Renal cortex interstitium (tissue), 11 donors: ENCODE data around the gene AMZ1. TPM values are rescaled to one million over a fixed set of nuclear protein-coding genes. Genes with fewer than 3 reads are reported as not detected.

Experiments
- DNase-seq, 11 donors: peaks; one replicate each; pipeline ENCODE4 v3.0.0-alpha.2; 2013; ENCODE audit warnings: low read depth in 9 of 11, low spot score in 4 of 11; ENCODE audit errors: extremely low read depth in 1 of 11
- polyA plus RNA-seq, 3 donors: library from polyadenylated mRNA; unstranded; fragments of 120-200 nt; gene quantifications; one replicate each; pipeline ENCODE4 v1.2.1, GENCODE V29; 2013; ENCODE audit not compliant: insufficient read length in 3 of 3

AMZ1 gene
- polyA plus RNA-seq, 3 donors, result 0.19 to 0.50 (median 0.27) TPM

- no peak for DNase-seq
These were observed 66.9 kb downstream of the AMZ1 start for GRCh38 chr7:2754912-2755311.

DNA sequence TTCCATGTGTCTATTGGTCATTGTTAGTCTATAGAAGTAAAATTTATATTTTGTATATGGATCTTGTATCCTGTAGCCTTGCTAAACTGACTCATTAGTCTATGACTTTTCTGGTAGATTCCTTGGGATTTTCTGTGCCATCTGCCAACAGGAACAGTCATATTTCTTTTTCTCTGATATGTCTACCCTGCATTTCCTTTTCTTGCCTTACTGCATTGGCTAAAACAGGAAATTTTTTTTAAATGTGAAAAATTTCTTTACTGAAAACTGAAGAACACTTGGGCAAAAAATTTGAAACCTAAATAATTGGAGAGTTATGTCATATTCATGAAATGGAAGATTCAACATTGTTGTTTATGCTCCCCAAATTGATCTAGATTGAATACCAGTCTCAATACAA lies 67.5 kb downstream of the AMZ1 start:
- no peak for DNase-seq

DNA sequence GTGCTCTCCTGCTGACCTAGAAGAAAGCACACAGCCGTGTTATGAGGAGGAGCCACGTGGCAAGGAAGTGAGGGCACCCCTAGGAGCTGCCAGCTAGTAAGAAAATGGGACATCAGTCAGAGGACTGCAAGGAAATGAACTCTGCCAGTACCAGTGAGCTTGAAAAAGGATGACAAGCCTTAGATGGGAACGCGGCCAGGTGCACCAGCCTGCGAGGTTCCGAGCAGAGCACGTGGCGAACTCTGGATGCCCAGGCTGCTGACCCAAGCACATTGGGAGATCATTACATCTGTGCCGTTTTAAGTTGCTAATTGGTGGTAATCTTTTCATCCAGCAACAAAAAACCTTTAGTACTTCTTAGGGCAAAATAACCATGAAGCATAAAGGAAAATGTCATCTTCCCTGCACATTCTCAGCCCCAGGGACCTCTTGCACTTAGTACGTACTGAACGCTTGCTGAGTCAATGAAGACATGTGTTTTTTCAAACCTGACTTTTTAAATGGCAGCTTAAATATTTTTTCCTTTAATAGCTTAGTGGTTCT lies 69.4 kb downstream of the AMZ1 start:
- no peak for DNase-seq

DNA sequence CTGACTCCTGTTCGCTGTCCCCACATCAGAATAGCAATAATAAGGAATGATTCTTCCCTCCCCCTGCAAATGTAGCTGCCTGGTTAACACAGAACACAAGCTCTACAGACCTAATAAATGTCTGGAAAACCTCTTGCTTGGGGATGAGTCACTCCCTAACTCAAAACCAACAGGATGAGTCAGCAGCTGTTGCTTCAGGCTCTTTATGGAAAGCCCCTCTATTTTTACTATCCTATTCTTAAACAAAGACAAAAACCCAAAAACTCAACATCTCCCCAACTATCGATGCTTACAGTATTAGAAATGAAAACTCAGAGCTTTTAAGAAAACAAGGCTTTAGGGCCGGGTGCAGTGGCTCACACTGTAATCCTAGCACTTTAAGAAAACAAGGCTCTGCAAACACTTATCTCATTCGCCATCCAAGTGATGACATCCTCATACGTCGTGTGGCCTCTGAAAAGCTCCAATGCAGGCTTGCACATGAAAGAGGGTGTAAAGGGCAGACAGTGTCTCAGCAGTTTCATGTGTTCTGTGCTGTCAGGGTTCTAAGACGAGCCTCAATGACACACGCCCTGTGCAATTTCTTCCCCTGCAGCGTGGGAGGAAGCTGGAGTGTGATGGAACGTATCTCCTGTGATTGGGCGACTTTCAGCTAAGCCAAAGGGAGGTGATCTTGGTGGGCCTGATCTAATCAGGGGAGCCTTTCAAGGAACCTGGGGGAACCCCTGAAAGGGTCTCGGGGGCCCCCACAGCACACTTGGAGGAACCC lies 70.1 kb downstream of the AMZ1 start:
- no peak for DNase-seq

GRCh38 chr7:2758673-2759616 lies 70.9 kb downstream of the AMZ1 start:
- DNase-seq, result no peak

DNA sequence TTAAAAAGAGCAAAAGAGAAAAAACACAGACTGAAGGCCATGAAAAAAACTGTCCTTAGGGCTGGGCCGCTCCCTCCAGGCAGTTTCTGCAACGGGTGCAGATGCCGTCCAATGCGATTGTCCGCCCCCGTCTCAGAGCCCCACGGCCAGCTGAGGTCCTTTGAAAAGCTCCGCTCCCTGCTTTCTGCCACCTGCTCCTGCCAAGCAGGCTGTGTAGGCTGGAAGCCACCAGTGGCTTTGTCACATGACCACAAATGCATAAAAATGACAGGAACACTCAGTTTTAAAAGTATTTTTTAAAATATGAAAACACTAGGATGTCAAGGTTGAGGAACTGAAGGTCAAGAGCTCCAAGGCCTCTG lies 71.7 kb downstream of the AMZ1 start:
- no peak for DNase-seq

DNA sequence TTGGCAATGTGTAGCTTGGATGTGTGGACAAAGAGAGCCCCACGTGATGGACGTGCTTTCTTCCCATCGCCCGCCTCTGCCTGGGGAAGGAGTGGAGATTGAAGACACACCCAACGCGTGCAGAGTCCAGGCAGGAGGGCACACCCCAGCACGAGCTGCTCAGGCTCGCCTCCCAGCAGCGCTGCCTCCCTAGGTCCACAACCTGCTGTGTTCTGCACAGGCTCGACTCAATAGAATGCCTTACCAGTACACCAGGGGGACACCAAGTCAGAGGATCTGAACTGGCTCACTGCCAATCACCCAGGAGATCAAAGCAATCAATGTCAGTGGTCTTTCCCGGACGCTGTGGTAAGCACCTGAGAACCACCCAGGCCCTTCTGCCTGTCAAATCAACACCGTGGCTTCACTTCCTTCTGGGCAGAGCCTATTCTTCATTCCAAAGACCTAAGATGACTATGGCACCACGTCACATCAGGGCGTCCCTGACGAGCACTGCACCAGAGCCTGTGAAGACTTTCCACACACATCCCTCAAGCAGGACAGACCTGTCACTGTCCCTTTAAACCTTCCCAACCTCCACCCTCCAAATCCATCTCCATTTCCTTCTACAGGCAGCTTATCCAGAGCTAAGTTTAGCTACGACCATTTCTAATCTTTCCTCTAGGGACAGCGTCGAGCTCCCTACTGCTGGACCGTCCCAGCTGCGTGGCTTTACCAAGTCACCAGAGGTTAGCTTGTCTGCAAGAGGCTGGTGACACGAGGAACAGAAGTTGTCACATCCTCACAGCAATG lies 72.3 kb downstream of the AMZ1 start:
- DNase-seq, result peak in 3 of 11 donors; percentile 31 to 50 (median 34)

DNA sequence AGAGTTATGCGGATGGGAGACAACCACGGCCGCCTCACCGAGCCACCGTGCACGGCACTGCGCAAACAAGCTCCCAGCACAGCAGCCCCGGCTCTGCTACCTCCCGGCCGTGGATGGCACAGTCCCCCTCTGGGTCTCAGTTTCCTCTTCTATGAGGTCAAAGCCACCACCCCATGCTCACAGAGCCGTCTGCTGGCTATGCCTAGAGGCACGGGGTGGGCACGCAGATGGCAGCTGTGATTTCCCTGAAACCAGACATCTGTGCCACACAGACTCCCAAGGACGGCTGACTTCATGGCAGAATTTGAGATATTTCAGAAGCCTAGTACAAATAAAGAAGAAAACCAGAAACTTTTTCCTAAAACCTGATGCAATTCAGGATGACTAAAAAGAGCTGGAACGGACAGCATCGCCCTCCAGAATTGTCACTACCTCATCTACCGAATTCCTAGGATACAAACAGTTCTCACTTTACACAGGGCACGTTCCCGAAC lies 73.2 kb downstream of the AMZ1 start:
- DNase-seq, result no peak

DNA sequence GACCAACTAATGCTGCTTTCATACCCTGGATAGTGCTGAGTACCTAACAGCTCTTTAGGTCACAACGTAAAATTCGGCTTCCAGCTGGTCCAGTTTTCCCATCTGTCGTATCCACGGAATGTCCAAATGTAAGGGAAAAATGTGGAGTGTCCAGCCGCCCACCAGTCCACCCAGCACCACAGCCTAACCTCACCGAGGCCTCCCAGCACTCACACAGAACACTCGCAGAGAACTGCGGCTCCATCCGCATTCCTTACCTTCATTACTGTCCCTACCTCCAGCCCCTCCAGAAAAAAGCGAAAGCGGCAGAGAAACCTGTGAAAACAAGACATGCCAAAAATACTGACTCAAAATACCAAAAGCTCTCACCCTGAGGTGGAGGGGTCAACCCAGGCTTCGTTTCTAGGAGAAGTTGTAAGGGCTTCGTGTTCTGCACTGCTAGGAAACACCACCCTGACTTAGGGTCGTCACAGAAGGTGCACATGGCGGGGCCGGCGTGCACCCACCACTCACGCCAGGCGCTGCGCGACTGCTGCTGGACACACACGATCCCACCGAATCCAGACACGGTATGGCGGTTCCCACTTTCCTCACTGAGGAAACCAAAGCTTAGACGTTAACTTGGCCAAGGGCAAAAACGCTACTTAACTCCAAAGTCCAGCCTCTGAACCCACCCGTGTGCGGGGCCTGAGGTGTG lies 73.9 kb downstream of the AMZ1 start:
- no peak for DNase-seq

DNA sequence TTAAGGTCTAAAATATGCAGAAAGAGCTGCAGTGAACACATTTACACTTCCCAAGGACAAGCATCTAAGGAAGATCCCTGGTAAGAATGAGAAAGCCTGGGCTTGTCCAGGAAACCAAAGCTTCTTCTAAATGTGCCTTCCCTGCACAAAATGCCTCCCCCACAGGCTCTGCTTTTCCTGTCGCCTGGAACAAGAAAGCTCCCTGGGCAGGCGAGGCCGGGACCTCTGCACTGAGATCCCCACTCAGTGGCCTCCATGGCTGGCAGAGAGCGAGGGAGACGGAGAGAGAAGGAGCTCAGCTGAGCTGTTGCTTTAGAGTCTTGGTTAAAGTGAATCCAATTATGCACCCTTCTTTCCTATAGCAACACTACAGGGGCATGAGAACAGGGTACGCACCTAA lies 75.6 kb downstream of the AMZ1 start:
- DNase-seq, result no peak

GRCh38 chr7:2764621-2765020 lies 76.6 kb downstream of the AMZ1 start:
- no peak for DNase-seq

Other genes starting within 250 kb of the AMZ1 start
- not detected for gene GRIFIN, start 211.8 kb upstream of the AMZ1 start, polyA plus RNA-seq
- 10 to 100 TPM; 24.1 to 37.5 (median 36.7) TPM for gene LFNG, start 168.4 kb upstream of the AMZ1 start, polyA plus RNA-seq
- 10 to 100 TPM; 21.5 to 37.7 (median 36.2) TPM for gene BRAT1, start 132.7 kb upstream of the AMZ1 start, polyA plus RNA-seq
- 10 to 100 TPM; 19.7 to 26.2 (median 24.2) TPM for gene IQCE, start 129.2 kb upstream of the AMZ1 start, polyA plus RNA-seq
- 100 to 1,000 TPM in 2 of 3 donors, 10 to 100 TPM in 1; 79.0 to 142 (median 131) TPM for gene TTYH3, start 56.2 kb upstream of the AMZ1 start, polyA plus RNA-seq
- gene GNA12, start 156.1 kb downstream of the AMZ1 start, polyA plus RNA-seq, result 10 to 100 TPM; 36.8 to 46.9 (median 42.7) TPM